NCI-H146 (cell line): ENCODE results near the gene OR9K2.
"Not testable (repeated sequence)": the region's sequence is repeated elsewhere in the genome, so short reads cannot be mapped to it uniquely, and the experiment has no call there.

Experiments used
- DNase-seq: peaks from one replicate; lab custom pipeline; 2025; lab: John Stamatoyannopoulos, UW

OR9K2 gene

GRCh38 chr12:55126106-55126505 lies at the start of gene OR9K2:
Gene OR9K2, plus strand, starts transcription at chr12:55126406. Its CDS starts 3,429 bp downstream, at chr12:55129835.
- no peak for DNase-seq

- no peak for DNase-seq
Measured at GRCh38 chr12:55092579-55092978, 33.6 kb upstream of the OR9K2 start.

- DNase-seq, result no peak
Measured at GRCh38 chr12:55112378-55112875, 13.8 kb upstream of the OR9K2 start.

- no peak for DNase-seq
Measured at GRCh38 chr12:55116152-55116551, 10.1 kb upstream of the OR9K2 start.

GRCh38 chr12:55132816-55133215 lies 6.6 kb downstream of the OR9K2 start:
- no peak for DNase-seq

GRCh38 chr12:55142669-55143565 lies 16.7 kb downstream of the OR9K2 start:
- peak; percentile 32 for DNase-seq

- DNase-seq, result no peak
Measured at GRCh38 chr12:55143566-55143870, 17.3 kb downstream of the OR9K2 start.

- not testable (repeated sequence) for DNase-seq
Measured at GRCh38 chr12:55167010-55167640, 40.9 kb downstream of the OR9K2 start.

- no peak for DNase-seq
Measured at GRCh38 chr12:55171445-55171844, 45.2 kb downstream of the OR9K2 start.

- not testable (repeated sequence) for DNase-seq
Measured at GRCh38 chr12:55171846-55172245, 45.6 kb downstream of the OR9K2 start.

GRCh38 chr12:55172686-55173085 lies 46.5 kb downstream of the OR9K2 start:
- no peak for DNase-seq

- DNase-seq, result no peak
Measured at GRCh38 chr12:55173456-55173855, 47.2 kb downstream of the OR9K2 start.
